GM18499 (cell line): ENCODE results near the gene SLC25A22.

Experiments used
- ATAC-seq: cut with Tn5 transposase; IDR thresholded peaks from one replicate; pipeline ENCODE4 v1.9.1; 2021; ENCODE audit warnings: moderate number of reproducible peaks; ENCODE audit not compliant: insufficient read depth, unreplicated experiment

Gene SLC25A22

DNA sequence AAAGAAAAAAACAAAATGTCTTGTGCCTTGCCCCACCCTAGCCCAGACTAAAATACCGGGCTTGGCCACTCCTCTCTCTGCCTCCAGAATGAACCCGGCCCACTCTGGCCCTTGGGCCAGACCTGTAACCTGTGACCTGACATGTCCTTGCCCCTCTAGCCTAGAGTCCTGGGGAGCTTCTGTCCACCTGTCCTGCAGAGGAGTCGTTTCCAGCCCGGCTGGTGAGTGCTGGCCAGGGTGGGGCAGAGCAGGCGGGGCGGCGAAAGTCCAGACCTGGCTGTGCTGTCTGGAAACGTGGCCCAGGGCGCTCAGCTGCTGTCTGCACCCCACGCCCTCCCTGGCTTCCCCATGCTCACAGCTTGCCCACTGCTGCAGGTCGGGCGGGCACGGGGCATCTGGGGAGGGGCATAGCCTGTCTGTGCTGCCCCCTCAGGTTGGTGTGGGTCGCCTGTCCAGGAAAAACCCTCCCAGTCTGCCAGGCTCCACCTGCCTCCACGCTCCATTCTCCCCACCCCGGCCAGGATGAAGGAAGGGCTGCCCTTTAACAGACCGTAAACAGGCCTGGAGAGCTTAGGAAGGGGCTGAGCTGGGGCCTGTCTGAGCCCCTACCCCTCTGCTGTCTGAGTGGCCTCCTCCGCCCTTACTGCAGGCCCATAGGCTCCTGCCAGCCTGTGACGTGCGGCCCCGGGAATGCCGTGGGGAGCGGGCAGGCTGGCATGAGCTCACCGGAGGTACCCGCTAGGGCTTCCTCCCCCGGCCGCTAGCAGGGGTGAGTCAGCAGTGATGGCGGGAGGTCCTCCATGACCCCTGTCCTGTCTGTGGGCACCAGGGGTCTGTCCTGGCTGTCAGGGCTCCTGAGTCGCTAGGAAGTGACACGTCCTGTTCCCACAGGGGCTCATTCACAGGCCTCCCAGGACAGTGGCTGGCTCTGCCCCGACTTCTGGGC, 36.6 kb upstream of the SLC25A22 start:
- no peak for ATAC-seq

DNA sequence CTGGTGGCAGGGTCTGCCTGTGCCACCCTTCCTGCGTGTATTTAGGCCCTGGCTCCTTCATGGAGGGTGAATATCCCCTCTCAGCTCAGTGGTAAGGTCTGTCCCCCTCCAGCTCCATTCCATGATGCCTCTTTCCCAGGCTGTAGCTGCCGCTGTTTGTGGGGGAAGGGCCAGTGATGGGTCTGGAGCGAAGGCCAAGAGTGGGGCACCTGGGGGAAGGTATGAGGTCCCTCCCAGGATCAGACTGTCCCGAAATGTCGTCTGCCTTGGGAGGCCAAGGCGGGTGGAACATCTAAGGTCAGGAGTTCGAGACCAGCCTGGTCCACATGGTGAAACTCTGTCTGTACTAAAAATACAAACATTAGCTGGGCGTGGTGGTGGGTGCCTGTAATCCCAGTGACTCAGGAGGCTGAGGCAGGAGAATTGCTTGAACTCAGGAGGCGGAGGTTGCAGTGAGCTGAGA, 35.8 kb upstream of the SLC25A22 start:
- no peak for ATAC-seq

DNA sequence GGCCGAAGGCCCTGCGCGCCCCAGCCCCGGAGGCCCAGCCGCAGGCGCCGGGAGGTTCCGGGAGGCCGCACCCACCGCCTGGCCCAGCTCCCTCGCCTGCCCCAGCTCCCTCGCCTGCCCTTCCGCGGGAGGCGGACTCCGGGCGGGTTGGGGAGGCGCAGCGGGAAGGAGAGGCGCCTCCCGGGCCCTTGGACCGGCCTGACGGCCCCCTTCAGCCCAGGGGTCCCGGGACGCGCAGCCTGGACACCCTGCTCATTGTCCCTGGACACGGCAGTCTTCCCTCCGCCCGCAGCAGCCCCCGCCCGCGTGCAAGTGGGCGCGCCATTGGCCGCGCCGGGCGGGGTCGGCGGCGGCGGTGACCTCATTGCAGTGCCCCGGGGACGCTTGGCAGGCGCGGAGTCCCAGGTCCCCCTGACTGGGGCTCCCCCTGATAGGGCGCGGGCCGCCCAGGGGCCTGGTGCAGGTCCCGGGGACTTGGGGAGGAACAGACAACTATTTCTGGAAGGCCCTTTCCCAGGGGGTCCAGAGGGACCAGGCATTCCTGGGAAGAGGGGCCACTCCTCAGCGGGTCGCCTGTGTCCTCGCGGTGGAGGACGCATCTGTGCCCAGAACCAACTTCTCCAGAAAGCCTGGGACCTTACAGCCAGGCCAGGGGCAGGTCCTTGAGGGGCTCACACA, 35.2 kb upstream of the SLC25A22 start:
- no peak for ATAC-seq

DNA sequence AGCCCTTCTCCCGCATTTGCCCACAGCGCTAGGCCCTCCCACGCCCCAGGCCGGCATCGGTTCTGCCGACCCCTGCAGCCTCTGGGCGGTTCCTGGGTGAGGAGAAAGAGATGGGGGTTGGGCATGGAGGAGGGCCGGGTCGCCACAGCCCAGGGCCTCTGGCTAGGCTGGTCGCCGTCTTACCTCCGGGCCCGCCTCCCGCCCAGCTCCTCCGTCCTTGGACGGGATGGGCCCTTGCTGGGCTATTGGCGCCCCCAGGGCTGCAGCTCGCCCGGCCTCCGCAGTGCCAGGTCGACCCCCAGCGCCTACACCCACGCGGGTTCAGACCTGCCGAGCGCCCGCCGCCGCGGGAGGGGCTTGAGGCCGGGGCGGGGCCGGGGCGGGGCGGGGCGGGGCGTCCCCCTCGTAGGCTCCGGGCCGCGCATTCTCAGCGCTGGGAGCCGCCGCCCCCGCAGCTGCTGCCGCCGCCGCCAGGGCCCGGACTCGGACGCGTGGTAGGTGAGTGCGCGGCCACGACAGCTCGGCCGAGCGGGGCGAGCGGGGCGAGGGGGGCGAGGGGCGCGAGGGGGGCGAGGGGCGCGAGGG, 34.5 kb upstream of the SLC25A22 start, which contains the start of gene CD151:
TSS of gene CD151 (plus strand) at position 424 of the 585 bp plus-strand sequence. CDS start 3,118 bp downstream, outside the sequence.
- no peak for ATAC-seq

DNA sequence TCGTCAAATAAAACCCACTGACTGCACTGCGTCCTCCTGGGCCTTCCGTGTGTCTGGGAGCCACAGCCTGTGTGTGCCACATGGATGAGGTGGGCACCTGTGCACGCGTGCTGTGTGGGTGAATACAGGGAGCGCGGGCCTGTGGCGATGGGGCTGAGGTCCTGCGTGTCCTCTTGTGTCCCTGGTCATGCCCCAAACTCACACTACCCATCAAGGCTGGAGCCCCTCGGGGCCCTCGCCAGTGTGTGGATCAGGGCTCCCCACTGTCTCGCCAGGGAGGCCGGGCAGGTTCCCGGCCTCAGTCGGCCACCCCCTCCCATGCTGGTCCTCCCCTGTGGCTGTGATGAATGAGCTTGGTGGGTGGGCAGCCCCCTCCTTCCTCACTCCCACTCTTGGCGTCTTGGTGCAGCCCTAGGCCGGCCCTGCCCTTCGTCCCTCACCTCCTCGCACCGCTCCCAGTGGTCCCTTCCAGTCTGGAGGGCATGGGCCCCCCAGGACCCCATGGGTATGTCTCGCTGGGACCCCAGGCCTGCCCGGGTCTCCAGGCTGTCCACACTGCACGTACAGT, 34.0 kb upstream of the SLC25A22 start:
- no peak for ATAC-seq

DNA sequence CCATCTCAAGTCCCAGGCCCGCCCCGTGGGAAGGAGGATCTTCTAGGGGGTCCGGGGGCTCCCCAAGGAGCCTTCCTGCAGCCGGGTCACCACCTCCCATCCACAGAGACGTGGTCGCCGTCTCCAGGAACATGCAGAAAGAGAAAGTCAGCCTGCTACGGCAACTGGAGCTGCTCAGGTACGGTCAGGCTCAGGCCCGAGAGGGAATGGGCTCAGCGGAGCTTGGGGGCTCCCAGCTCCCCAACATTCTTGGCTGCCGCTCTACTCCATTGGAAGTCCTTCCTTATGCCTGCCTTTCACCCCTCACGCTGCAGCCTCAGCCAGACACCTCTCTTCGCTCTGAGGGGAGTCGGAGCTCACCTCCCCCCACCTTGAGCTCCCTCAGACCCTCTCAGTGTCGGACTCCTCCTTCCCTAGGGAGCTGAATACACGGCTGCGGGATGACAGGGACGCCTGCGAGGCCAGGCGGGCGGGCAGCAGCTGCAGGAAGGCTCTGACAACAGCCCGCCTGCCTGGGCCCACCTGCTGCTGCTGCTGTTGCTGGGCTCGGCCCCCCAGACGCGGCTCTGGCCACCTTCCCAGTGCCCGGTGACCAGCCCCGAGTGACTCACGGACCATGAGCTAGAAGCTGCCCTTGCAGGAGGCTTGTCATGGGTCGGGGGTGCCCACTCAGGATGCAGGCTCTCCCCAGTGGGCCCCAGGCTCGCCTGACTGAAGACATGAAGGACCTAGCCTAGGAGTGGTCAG, 33.2 kb upstream of the SLC25A22 start:
- no peak for ATAC-seq

DNA sequence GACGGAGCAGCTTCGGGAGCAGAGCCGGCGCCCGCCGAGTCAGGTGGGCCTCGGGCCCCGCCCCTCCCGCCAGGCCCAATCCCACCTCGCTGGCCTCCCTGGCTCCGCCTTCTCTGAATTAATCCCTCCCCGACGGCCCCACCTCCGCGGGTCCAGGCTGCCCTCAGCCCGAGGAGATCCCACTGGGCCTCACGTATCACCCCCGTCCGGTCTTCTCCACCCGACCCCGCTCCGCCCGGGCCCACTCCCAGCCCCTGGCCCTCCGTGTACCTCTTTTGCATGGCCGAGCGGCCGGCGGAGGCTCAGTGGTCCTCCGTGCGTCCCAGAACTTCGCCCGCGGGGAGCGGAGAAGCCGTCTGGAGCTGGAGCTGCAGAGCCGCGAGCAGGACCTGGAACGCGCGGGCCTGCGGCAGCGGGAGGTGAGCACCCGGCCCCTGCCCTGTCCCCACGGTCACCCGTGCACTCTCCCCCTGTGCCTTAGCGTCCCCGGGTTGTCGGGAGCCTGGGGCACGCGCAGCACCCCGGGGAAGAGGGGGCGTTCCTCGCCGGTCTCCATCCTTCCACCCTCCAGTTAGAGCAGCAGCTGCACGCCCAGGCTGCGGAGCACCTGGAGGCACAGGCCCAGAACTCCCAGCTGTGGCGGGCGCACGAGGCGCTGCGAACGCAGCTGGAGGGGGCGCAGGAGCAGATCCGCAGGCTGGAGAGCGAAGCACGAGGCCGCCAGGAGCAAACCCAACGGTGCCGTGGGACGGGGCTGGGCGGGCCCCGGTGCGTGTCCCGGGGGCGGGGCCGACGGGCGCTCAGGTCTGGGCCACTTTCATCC, 32.4 kb upstream of the SLC25A22 start:
- ATAC-seq, result no peak

DNA sequence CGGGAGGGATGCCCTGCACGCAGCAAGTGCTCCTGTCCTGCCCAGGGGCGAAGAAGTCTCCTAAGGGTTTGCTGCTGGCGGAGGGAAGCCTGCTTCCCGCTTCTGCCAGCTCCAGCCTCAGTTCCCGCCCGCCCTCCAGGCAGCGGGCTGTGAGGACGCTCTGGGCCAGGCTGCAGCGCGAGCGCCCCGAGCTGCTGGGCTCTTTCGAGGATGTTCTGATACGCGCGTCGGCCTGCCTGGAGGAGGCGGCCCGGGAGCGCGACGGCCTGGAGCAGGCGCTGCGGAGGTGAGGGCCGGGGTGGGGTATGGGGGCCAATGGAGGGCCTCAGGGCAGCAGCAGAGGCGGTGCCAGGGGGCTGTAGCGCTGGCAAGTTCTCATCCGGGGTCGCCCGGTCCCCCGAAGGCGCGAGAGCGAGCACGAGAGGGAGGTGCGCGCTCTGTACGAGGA, 31.8 kb upstream of the SLC25A22 start:
- no peak for ATAC-seq

DNA sequence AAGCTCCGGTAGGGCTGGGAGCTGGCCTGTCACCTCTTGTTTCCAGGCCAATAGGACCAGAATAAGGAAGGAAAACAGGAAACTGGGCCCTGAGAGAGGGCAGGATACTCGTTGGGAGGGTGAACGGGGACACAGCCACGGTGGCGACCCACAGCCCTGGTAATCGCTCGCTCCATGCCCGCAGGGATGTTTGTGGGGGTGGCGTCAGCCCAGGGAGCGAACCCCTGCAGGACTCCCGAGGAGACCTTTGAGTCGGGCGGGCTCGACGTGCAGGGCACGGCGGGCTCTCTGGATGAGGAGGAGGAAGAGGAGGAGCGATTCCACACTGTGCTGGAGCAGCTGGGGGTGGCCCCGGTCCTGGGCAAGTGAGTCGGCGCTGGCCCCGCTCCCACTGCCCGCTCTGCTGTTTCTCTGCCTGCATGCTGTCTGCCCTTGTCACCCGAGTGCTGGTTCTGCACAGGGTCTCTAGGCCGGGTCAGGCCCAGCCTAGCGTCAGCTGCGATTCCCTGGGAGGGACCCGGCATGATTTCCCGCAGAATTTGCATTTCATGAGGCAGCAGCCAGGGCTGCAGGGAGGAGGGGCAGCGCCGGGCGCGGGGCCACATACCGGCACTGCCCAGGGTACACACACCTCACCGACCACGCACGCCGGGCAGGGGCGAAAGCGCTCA, 31.2 kb upstream of the SLC25A22 start:
- no peak for ATAC-seq

DNA sequence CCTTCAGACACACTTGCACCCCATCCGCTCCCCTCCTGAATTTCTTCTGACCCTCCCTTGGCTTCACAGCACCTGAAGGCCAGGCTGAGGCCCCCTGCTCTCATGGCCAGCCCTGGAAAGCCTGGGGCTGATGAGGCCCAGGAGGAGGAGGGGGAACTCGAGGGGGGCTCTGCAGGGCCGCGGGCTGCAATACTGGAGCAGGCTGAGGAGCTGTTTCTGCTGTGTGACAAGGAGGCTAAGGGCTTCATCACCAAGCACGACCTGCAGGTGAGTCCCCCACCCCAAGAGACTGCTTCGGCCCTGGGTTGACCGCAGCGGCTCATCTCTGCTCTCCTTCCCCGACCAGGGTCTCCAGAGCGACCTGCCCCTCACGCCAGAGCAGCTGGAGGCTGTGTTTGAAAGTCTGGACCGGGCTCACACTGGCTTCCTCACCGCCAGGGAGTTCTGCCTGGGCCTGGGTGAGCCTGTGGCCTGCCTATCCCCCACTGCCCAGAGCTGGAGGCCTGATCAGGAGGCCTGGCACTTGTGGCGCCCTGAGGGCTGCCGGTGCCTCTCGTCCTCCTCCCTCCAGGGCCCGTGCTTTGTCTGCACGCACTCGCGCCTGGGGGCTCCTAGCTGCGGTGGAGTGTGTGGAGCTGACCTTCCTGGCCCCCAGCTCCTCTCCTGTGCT, 30.6 kb upstream of the SLC25A22 start:
- no peak for ATAC-seq

DNA sequence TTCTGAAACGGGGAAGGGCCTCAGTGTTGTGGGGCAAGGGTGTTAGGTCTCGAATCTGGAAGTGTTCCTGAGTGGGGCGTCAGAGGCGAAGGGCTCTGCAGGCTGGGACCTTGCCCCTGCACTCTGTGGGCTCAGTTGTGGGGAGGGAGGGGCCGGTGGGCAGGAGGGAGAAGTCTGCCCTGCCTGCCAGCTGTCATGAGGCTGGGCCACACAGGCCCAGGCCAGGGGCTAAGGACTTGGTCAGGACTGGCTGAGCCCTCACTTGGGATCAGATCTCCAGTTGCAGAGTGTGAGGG, 29.8 kb upstream of the SLC25A22 start, which contains the start of gene CRACR2B:
TSS of gene CRACR2B (plus strand) at position 23 of the 296 bp plus-strand sequence. CDS start 689 bp downstream, outside the sequence.
- no peak for ATAC-seq

DNA sequence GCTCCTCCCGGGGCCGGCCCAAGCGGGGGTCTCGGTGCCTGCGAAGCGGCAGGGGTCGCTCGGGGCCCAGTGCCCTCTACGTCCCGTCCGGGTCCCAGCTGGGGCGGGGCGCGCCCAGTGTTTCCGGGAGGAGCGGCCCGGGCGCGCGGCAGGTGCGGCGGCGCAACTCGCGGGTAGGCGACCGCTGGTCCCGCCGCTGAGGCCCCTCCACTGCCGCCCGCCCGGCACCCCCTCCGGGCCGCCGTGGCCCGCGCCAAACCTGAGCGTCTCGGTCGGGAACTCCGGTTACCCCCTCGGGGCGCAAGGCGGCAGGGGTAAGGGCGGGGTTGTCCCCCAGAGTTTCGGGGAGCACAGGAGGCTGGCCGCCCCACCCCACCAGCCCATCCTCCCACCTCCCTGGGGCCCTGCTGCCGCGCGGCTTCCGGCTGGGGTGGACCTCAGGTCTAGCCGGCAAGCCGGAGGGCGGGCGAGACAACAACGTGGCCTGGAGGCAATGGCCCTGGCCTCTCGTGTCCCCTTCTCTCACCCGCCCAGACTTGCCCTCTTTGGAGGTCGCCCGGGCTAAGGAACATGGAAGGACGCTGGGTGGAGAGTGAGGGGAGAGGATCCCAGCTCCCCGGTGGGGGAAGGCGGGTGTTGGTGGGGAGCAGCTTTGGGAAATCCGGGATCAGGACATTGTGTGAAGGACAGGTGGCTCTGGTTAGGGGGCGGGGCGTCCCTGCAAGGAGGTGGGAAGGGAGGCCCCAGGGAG, 29.2 kb upstream of the SLC25A22 start:
- no peak for ATAC-seq

DNA sequence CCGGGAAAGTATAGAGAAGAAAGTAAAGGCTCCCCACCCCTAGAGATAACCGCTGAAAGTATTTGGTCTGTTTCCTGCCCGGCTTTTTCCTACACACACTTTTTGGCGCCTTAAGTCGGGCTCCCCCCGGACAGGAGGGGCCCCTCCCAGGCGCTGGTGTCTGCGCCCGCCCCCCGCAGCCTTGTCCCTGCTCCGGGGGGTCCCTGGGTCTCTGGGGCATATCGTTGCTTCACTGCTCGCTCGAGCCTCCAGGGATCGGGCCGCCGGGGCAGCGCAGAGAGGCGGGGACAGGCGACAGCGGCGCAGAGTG, 28.7 kb upstream of the SLC25A22 start:
- ATAC-seq, result no peak

DNA sequence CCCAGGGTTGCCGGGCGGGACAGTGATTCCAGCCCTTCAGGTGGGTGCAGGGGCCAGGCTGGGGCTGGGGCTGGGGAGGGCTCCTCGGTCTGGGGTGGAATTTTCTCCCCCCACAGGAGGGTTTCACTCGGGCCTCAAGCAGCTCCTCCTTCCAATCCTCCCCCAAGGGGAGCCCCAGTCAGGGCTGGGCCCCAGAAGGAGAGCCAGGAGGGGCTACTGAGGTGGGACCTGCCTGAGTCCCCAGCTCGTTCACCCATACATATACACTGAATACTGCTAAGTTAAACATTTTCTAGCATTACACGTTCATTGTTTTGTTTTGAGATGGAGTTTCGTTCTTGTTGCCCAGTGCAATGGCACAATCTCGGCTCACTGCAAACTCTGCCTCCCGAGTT, 28.1 kb upstream of the SLC25A22 start:
- ATAC-seq, result no peak

DNA sequence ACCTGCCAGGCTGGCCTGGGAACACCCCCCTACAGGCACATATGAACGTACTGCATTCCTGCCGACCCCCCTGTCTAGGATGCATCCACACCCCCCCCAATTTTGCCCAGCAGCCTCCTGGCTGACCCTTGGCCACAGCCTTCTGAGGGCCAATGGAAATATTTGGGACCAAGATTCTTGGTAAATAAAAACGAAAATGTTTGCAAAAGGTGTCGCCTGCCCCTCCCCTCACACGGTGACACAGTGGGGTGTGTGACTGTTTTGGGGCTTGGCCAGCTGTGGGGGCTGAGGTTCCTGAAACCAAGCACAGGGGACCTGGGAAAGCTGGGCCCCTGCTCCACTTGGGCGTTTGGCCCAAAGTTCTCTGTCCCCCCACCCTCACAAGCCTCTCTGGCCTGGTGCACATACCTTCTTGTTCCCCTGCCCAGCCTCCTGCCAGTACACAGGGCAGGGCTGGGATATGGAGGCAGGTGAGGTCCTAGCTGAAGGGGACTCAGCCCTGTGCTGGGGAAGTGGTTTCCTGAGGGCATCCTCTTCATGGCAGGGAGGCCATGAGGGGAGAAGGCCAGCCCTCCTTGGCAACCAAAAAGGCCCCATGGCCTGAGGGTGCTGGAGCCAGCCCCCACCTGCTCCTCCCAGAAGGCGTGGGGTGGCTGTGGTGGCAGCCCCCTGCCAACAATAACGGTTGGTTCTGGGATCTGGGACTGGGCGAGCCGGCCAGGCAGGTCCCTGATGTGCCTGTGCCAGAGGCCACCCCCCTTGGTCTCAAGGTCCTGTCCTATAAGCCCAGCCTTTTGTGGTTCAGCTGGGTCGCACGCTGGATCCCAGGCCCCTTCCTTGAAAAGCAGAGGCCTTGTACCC, 27.5 kb upstream of the SLC25A22 start:
- no peak for ATAC-seq

DNA sequence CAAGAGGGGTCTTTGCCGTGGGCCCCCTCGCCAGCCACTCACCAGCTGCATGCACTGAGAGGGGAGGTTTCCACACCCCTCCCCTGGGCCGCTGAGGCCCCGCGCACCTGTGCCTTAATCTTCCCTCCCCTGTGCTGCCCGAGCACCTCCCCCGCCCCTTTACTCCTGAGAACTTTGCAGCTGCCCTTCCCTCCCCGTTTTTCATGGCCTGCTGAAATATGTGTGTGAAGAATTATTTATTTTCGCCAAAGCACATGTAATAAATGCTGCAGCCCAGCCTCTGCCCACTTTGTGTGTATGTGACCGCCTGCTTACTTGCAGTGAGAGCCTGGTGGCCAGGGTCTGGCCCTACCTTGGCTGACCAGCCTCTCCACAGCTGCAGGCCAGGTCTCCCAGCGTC, 26.9 kb upstream of the SLC25A22 start:
- no peak for ATAC-seq
